ENCODE measurements around the gene MYO7A. TPM values are rescaled to one million over a fixed set of nuclear protein-coding genes. Genes with fewer than 3 reads are reported as not detected.

MYO7A gene
- total and polyA plus RNA-seq, 2 of the 8 experiments (the other 6 are each of a cell fraction or from before 2014, with no cell fraction given), result 1.5 to 1.9 TPM

- TF ChIP-seq, protein P1, sequence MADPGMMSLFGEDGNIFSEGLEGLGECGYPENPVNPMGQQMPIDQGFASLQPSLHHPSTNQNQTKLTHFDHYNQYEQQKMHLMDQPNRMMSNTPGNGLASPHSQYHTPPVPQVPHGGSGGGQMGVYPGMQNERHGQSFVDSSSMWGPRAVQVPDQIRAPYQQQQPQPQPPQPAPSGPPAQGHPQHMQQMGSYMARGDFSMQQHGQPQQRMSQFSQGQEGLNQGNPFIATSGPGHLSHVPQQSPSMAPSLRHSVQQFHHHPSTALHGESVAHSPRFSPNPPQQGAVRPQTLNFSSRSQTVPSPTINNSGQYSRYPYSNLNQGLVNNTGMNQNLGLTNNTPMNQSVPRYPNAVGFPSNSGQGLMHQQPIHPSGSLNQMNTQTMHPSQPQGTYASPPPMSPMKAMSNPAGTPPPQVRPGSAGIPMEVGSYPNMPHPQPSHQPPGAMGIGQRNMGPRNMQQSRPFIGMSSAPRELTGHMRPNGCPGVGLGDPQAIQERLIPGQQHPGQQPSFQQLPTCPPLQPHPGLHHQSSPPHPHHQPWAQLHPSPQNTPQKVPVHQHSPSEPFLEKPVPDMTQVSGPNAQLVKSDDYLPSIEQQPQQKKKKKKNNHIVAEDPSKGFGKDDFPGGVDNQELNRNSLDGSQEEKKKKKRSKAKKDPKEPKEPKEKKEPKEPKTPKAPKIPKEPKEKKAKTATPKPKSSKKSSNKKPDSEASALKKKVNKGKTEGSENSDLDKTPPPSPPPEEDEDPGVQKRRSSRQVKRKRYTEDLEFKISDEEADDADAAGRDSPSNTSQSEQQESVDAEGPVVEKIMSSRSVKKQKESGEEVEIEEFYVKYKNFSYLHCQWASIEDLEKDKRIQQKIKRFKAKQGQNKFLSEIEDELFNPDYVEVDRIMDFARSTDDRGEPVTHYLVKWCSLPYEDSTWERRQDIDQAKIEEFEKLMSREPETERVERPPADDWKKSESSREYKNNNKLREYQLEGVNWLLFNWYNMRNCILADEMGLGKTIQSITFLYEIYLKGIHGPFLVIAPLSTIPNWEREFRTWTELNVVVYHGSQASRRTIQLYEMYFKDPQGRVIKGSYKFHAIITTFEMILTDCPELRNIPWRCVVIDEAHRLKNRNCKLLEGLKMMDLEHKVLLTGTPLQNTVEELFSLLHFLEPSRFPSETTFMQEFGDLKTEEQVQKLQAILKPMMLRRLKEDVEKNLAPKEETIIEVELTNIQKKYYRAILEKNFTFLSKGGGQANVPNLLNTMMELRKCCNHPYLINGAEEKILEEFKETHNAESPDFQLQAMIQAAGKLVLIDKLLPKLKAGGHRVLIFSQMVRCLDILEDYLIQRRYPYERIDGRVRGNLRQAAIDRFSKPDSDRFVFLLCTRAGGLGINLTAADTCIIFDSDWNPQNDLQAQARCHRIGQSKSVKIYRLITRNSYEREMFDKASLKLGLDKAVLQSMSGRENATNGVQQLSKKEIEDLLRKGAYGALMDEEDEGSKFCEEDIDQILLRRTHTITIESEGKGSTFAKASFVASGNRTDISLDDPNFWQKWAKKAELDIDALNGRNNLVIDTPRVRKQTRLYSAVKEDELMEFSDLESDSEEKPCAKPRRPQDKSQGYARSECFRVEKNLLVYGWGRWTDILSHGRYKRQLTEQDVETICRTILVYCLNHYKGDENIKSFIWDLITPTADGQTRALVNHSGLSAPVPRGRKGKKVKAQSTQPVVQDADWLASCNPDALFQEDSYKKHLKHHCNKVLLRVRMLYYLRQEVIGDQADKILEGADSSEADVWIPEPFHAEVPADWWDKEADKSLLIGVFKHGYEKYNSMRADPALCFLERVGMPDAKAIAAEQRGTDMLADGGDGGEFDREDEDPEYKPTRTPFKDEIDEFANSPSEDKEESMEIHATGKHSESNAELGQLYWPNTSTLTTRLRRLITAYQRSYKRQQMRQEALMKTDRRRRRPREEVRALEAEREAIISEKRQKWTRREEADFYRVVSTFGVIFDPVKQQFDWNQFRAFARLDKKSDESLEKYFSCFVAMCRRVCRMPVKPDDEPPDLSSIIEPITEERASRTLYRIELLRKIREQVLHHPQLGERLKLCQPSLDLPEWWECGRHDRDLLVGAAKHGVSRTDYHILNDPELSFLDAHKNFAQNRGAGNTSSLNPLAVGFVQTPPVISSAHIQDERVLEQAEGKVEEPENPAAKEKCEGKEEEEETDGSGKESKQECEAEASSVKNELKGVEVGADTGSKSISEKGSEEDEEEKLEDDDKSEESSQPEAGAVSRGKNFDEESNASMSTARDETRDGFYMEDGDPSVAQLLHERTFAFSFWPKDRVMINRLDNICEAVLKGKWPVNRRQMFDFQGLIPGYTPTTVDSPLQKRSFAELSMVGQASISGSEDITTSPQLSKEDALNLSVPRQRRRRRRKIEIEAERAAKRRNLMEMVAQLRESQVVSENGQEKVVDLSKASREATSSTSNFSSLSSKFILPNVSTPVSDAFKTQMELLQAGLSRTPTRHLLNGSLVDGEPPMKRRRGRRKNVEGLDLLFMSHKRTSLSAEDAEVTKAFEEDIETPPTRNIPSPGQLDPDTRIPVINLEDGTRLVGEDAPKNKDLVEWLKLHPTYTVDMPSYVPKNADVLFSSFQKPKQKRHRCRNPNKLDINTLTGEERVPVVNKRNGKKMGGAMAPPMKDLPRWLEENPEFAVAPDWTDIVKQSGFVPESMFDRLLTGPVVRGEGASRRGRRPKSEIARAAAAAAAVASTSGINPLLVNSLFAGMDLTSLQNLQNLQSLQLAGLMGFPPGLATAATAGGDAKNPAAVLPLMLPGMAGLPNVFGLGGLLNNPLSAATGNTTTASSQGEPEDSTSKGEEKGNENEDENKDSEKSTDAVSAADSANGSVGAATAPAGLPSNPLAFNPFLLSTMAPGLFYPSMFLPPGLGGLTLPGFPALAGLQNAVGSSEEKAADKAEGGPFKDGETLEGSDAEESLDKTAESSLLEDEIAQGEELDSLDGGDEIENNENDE (IDR thresholded peaks at IDR 0.05; ENCODE audit: insufficient replicate concordance, low read length), result no peak
Measured at GRCh38 chr11:77092382-77092781, 35.7 kb upstream of the MYO7A start (continued).
